HEK293 (cell line): ENCODE measurements around the gene MRPL11.
"Not testable (repeated sequence)": the region's sequence is repeated elsewhere in the genome, so short reads cannot be mapped to it uniquely, and the experiment has no call there.

ENCODE experiments used
- CTCF ChIA-PET: fragments of 350-600 bp; formaldehyde crosslinking; extraction: SDS; loops from one replicate; lab custom pipeline; 2021; ENCODE audit warnings: antibody characterized with exemption; lab: Yijun Ruan, JAX
- POLR2A ChIA-PET: fragments of 300-600 bp; formaldehyde crosslinking; extraction: SDS; loops from one replicate; lab custom pipeline; 2020; ENCODE audit warnings: antibody characterized with exemption, inconsistent platforms; lab: Yijun Ruan, JAX
- H3K27ac ChIP-seq: fragments of 200-500 bp; sonication (Bioruptor generic); 2 replicates; pipeline ENCODE4 v1.5.1; 2014; ENCODE audit warnings: low read depth, low read length, control low read depth, inconsistent platforms; ENCODE audit errors: extremely low read depth
- H3K36me3 ChIP-seq, 2 experiments: fragments of 200-500 bp in 1 of 2; sonication (Bioruptor generic) in 1 of 2; 1 replicate in 1 of 2; 2 replicates in 1 of 2; pipeline ENCODE4 v1.5.1; 2014 to 2017; ENCODE audit warnings: inconsistent platforms in 2 of 2, low read length in 2 of 2; ENCODE audit not compliant: control insufficient read depth in 2 of 2, insufficient read depth in 1 of 2
- H3K4me1 ChIP-seq: fragments of 200-500 bp; sonication (Bioruptor generic); 2 replicates; pipeline ENCODE4 v1.5.1; 2014; ENCODE audit warnings: mild to moderate bottlenecking, low read length, inconsistent platforms; ENCODE audit not compliant: control insufficient read depth, insufficient read depth
- H3K4me3 ChIP-seq: 2 replicates; pipeline ENCODE4 v1.5.1; 2011; ENCODE audit warnings: low read depth, mild to moderate bottlenecking, control low read depth, low read length, moderate library complexity
- H3K9me3 ChIP-seq: fragments of 200-500 bp; sonication (Bioruptor generic); 2 replicates; pipeline ENCODE4 v1.5.1; 2014; ENCODE audit warnings: low read depth, low read length, inconsistent platforms; ENCODE audit not compliant: control insufficient read depth, insufficient read depth
- GLIS2 ChIP-seq: fragments of 450-650 bp; formaldehyde crosslinking; IDR thresholded peaks from 2 replicates; pipeline ENCODE4 v1.5.1; 2016; ENCODE audit warnings: missing biosample characterization, missing genetic modification characterization
- KLF10 ChIP-seq: fragments of 450-650 bp; IDR thresholded peaks from 2 replicates; pipeline ENCODE4 v1.5.1; 2018; ENCODE audit warnings: missing biosample characterization, mild to moderate bottlenecking, missing genetic modification characterization
- MZF1 ChIP-seq: fragments of 450-650 bp; formaldehyde crosslinking; IDR thresholded peaks from 2 replicates; pipeline ENCODE4 v1.5.1; 2017; ENCODE audit warnings: missing biosample characterization, missing genetic modification characterization, borderline replicate concordance
- OVOL3 ChIP-seq: fragments of 450-650 bp; formaldehyde crosslinking; IDR thresholded peaks from 2 replicates; pipeline ENCODE4 v1.5.1; 2016; ENCODE audit warnings: missing biosample characterization, missing genetic modification characterization
- YY1 ChIP-seq: fragments of 450-650 bp; formaldehyde crosslinking; IDR thresholded peaks from 2 replicates; pipeline ENCODE4 v1.5.1; 2018; ENCODE audit warnings: missing biosample characterization, missing genetic modification characterization
- ZBTB8A ChIP-seq: fragments of 450-650 bp; formaldehyde crosslinking; IDR thresholded peaks from 2 replicates; pipeline ENCODE4 v1.5.1; 2016; ENCODE audit warnings: missing biosample characterization, missing genetic modification characterization
- ZIC2 ChIP-seq: fragments of 450-650 bp; formaldehyde crosslinking; IDR thresholded peaks from 2 replicates; pipeline ENCODE4 v1.5.1; 2016; ENCODE audit warnings: missing biosample characterization, missing genetic modification characterization
- ZNF138 ChIP-seq: fragments of 450-650 bp; formaldehyde crosslinking; IDR thresholded peaks from 2 replicates; pipeline ENCODE4 v1.5.1; 2016; ENCODE audit warnings: missing biosample characterization, missing genetic modification characterization, borderline replicate concordance
- ZNF140 ChIP-seq: fragments of 450-650 bp; formaldehyde crosslinking; IDR thresholded peaks from 2 replicates; pipeline ENCODE4 v1.5.1; 2016; ENCODE audit warnings: missing biosample characterization, missing genetic modification characterization
- ZNF366 ChIP-seq: fragments of 450-650 bp; formaldehyde crosslinking; conservative IDR thresholded peaks from 2 replicates; pipeline ENCODE4 v1.5.1; 2016; ENCODE audit warnings: missing biosample characterization, missing genetic modification characterization
- ZNF423 ChIP-seq: fragments of 450-650 bp; formaldehyde crosslinking; IDR thresholded peaks from 2 replicates; pipeline ENCODE4 v1.5.1; 2016; ENCODE audit warnings: missing biosample characterization, missing genetic modification characterization
- ZNF561 ChIP-seq: fragments of 450-650 bp; IDR thresholded peaks from 2 replicates; pipeline ENCODE4 v1.5.1; 2018; ENCODE audit warnings: missing biosample characterization, missing genetic modification characterization, borderline replicate concordance
- ZNF621 ChIP-seq: fragments of 450-650 bp; formaldehyde crosslinking; IDR thresholded peaks from 2 replicates; pipeline ENCODE4 v1.5.1; 2017; ENCODE audit warnings: missing biosample characterization, missing genetic modification characterization
- ZNF830 ChIP-seq: fragments of 450-650 bp; IDR thresholded peaks from 2 replicates; pipeline ENCODE4 v1.5.0; 2018; ENCODE audit warnings: missing biosample characterization, missing genetic modification characterization, low read depth, mild to moderate bottlenecking, moderate library complexity
- ZSCAN30 ChIP-seq: fragments of 450-650 bp; IDR thresholded peaks from 2 replicates; pipeline ENCODE4 v1.5.1; 2018; ENCODE audit warnings: missing biosample characterization, mild to moderate bottlenecking, missing genetic modification characterization, moderate library complexity
- TF ChIP-seq, protein P1 (sequence below): sonication (generic); formaldehyde crosslinking; IDR thresholded peaks from 2 replicates; pipeline ENCODE4 v1.8.1; 2022; ENCODE audit warnings: mild to moderate bottlenecking, moderate library complexity, missing genetic modification reagents
- TF ChIP-seq, protein P2 (sequence below): fragments of 450-650 bp; IDR thresholded peaks from 2 replicates; pipeline ENCODE4 v1.5.1; 2018; ENCODE audit warnings: missing biosample characterization, missing genetic modification characterization

Gene MRPL11

DNA sequence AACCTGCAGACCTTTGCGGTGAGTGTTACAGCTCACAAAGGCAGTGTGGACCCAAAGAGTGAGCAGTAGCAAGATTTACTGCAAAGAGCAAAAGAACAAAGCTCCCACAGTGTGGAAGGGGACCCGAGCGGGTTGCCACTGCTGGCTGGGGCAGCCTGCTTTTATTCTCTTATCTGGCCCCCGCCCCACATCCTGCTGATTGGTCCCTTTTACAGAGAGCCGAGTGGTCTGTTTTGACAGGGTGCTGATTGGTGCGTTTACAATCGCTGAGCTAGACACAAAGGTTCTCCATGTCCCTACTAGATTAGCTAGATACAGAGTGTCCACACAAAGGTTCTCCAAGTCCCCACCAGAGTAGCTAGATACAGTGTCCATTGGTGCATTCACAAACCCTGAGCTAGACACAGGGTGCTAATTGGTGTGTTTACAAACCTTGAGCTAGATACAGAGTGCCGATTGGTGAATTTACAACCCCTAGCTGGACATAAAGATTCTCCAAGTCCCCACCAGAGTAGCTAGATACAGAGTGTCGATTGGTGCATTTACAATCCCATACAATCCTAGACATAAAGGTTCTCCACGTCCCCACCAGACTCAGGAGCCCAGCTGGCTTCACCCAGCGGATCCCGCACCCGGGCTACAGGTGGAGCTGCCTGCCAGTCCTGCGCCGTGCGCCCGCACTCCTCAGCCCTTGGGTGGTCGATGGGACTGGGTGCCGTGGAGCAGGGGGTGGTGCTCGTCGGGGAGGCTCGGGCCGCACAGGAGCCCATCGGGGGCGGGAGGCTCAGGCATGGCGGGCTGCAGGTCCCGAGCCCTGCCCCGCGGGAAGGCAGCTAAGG lies 1.7 kb upstream of the MRPL11 start:
- not testable (repeated sequence) for H3K4me1 ChIP-seq
- POLR2A ChIA-PET: interaction anchor here (2.2 kb wide), 1 partner anchor 39 kb away, joined by 17 read pairs; the partner anchor contains the start of gene DPP3

DNA sequence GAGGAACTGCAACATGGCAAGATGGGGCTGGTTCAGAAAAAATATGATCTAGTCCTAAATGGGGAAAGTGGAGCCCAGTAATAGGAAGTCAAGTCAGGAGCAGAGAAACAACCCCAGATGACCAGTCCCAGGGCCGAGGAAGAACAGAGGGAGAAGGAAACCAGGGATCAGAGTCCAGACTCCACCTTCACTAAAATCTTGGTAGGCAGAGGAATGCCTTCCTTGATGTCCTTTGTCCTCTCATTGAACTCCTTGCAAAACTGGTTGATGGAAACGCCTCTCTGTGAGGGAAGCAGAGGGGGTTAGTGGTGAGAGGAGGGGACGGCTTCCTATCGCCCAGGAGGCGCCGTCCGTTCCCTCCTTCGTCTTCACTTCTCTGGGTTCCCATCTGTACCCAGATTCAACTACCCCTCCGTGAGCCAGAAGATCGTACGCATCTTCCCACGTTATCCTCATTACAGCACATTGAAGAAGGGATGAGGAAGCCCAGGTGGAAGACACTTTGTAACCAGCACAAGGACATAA lies 607 bp downstream of the MRPL11 start:
- TF ChIP-seq ZNF138: no peak
- no peak for TF ChIP-seq OVOL3 (tag by site-specific recombination)
- no peak for TF ChIP-seq KLF10 (tag by site-specific recombination)
- no peak for TF ChIP-seq ZNF423 (tag by site-specific recombination)
- TF ChIP-seq ZNF830 (tag by site-specific recombination): no peak
- no peak for TF ChIP-seq ZIC2 (tag by site-specific recombination)
- TF ChIP-seq ZNF366 (tag by site-specific recombination): 0 out of 2 replicates have a peak, but pooled peaks have one; percentile 41
- TF ChIP-seq ZNF140 (tag by site-specific recombination): no peak
- TF ChIP-seq, protein P1, sequence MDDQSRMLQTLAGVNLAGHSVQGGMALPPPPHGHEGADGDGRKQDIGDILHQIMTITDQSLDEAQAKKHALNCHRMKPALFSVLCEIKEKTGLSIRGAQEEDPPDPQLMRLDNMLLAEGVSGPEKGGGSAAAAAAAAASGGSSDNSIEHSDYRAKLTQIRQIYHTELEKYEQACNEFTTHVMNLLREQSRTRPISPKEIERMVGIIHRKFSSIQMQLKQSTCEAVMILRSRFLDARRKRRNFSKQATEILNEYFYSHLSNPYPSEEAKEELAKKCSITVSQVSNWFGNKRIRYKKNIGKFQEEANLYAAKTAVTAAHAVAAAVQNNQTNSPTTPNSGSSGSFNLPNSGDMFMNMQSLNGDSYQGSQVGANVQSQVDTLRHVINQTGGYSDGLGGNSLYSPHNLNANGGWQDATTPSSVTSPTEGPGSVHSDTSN (CRISPR knock-in tag): no peak
- Histone ChIP-seq H3K9me3 (no peaks in the 10 kb centered on the region), H3K36me3 (peaks cover 0 to 24% of the 10 kb centered on the region in 2 experiments; a peak in 2 of 3 replicates), H3K27ac (peak overlapping the region; percentile 68; the same call in 1 of the 2 replicates), H3K4me3 (peak overlapping the region; percentile 68), H3K4me1 (no peaks in the 10 kb centered on the region)
- ChIA-PET POLR2A (interaction anchor here (1.0 to 2.2 kb wide), 11 partner anchors 17 to 405 kb away, joined by 3 to 22 read pairs (median 5); partner anchors contain the start of genes DPP3, NPAS4, PELI3 and RCE1), CTCF (interaction anchor here (0.6 to 2.0 kb wide), 16 partner anchors 9 to 241 kb away, joined by 3 to 27 read pairs (median 4); partner anchors contain the start of genes NPAS4 and PELI3)

More for the DNA sequence above, 1.7 kb upstream of the MRPL11 start:
- H3K27ac ChIP-seq, H3K9me3 ChIP-seq, H3K4me3 ChIP-seq: not testable (repeated sequence)
- H3K36me3 ChIP-seq: peaks cover 0 to 20% of the 10 kb centered on the region in 2 experiments; a peak in 1 of 3 replicates
- CTCF ChIA-PET: interaction anchor here (0.9 to 2.0 kb wide), 5 partner anchors 11 to 53 kb away, joined by 3 to 15 read pairs (median 5); partner anchors contain the start of gene NPAS4

DNA sequence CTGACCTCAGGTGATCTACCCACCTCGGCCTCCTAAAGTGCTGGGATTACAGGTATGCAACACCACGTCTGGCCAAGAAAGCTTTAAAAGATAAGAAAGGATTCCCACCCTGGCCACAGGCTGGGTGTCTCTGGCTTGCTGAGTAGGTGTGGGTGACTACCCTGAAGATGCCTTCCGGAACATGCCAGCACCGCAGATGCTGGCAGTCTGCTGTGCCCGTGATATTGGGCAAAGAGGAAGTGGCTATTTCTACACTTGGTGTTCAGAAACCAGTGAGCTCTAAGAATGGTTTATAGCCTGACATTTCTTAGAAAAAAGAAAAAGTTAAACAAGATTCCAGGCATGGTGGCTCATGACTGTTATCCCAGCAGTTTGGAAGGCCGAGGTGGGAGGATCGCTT lies 6.1 kb downstream of the MRPL11 start:
- Histone ChIP-seq H3K4me1 (no peaks in the 10 kb centered on the region), H3K9me3 (no peaks in the 10 kb centered on the region), H3K36me3 (peaks cover 0 to 27% of the 10 kb centered on the region in 2 experiments; a peak in 2 of 3 replicates), H3K27ac (no peak overlapping the region), H3K4me3 (no peak overlapping the region)
- ChIA-PET POLR2A (interaction anchor here (0.5 to 0.9 kb wide), 2 partner anchors 11 to 300 kb away, joined by 3 to 4 read pairs; partner anchors contain the start of gene NPAS4), CTCF (interaction anchor here (0.6 to 2.9 kb wide), 7 partner anchors 14 to 880 kb away, joined by 3 to 21 read pairs (median 4); no protein-coding TSS in a partner anchor)
- TF ChIP-seq YY1 (tag by site-specific recombination) (no peak), ZSCAN30 (tag by site-specific recombination) (no peak), MZF1 (tag by site-specific recombination) (no peak), ZBTB8A (no peak), ZNF561 (tag by site-specific recombination) (no peak), GLIS2 (tag by site-specific recombination) (no peak), ZNF621 (tag by site-specific recombination) (no peak)
- TF ChIP-seq, protein P2, sequence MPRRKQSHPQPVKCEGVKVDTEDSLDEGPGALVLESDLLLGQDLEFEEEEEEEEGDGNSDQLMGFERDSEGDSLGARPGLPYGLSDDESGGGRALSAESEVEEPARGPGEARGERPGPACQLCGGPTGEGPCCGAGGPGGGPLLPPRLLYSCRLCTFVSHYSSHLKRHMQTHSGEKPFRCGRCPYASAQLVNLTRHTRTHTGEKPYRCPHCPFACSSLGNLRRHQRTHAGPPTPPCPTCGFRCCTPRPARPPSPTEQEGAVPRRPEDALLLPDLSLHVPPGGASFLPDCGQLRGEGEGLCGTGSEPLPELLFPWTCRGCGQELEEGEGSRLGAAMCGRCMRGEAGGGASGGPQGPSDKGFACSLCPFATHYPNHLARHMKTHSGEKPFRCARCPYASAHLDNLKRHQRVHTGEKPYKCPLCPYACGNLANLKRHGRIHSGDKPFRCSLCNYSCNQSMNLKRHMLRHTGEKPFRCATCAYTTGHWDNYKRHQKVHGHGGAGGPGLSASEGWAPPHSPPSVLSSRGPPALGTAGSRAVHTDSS: no peak
